Spleen (tissue), 7 donors: ENCODE measurements around the gene TRIM40.

Experiments used
- POLR2A ChIP-seq, 3 donors: fragments of 450-650 bp; IDR thresholded peaks; one replicate each; pipeline ENCODE4 v1.5.1; 2017; ENCODE audit warnings: antibody characterized with exemption in 3 of 3, mild to moderate bottlenecking in 1 of 3
- POLR2AphosphoS5 ChIP-seq, 3 donors: sonication (generic); formaldehyde crosslinking; IDR thresholded peaks; one replicate each; pipeline ENCODE4 v1.5.1; 2017; ENCODE audit warnings: antibody characterized with exemption in 3 of 3
- TF ChIP-seq, protein P1 (sequence below), 11 experiments: fragments of 200-600 bp in 7 of 11; fragments of 450-650 bp in 4 of 11; sonication (generic) in 4 of 11; IDR thresholded peaks in 8 of 11; conservative IDR thresholded peaks in 3 of 11; 1 replicate in 7 of 11; 2 replicates in 4 of 11; pipeline versions ENCODE4 v1.4.0 to v1.8.0; 2016 to 2021; ENCODE audit warnings: antibody characterized with exemption in 11 of 11, inconsistent platforms in 4 of 11, mild to moderate bottlenecking in 1 of 11
- donor health status: DM: no; HTN: no; CAD: no; lungs with moderate emphysema.
- donor health status: DM: no; HTN: no; CAD: no.
- donor health status: DM: no; HTN: no; CAD: no.

DNA sequence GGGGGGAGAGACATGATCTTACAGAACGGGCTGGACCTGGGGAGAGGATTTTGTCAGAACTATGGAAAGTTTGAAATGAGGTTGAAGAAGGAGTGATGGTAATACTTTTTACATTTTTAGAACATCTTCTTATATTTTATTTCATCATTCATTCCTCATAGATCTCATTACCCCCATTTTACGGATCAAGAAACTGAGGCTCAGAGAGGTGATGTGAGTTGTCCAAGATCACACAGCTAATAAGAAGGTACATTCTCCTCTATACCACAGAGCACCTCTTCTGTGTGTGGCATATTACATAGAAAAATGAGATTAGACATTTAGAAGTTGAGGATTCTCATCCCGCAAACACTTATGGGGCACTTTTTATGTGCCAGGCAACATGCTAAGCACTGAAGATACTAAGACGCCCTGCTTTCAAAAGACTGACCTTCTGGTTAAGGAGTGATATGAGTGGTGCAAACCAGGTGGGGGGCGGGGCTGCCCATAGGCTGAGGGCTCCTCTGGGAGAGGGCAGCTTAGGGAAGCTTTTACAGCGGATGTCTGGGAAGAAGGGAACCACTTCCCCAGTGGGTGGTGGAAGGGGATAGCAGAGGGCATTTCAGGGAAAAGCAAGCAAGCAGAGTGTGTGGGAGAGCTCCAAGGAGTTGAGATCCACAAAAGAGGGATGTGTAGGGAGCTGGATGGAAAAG, 42.9 kb upstream of the TRIM40 start:
- TF ChIP-seq POLR2A (IDR thresholded peaks at IDR 0.05), result no peak
- TF ChIP-seq, protein P1, sequence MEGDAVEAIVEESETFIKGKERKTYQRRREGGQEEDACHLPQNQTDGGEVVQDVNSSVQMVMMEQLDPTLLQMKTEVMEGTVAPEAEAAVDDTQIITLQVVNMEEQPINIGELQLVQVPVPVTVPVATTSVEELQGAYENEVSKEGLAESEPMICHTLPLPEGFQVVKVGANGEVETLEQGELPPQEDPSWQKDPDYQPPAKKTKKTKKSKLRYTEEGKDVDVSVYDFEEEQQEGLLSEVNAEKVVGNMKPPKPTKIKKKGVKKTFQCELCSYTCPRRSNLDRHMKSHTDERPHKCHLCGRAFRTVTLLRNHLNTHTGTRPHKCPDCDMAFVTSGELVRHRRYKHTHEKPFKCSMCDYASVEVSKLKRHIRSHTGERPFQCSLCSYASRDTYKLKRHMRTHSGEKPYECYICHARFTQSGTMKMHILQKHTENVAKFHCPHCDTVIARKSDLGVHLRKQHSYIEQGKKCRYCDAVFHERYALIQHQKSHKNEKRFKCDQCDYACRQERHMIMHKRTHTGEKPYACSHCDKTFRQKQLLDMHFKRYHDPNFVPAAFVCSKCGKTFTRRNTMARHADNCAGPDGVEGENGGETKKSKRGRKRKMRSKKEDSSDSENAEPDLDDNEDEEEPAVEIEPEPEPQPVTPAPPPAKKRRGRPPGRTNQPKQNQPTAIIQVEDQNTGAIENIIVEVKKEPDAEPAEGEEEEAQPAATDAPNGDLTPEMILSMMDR (IDR thresholded peaks at IDR 0.05 in 8 of 11, conservative IDR thresholded peaks at IDR 0.05 in 3 of 11), result no peak
- no peak for TF ChIP-seq POLR2AphosphoS5 (IDR thresholded peaks at IDR 0.05)
